WTC11 (cell line): ENCODE results near the gene ZNF501. TPM values are rescaled to one million over a fixed set of nuclear protein-coding genes. Genes with fewer than 3 reads are reported as not detected.

Experiments
- ATAC-seq: fragments of 200-7000 bp; cut with Tn5 transposase; 2 replicates; pipeline ENCODE4 v1.10.0; 2021; ENCODE audit warnings: mild to moderate bottlenecking, moderate library complexity
- CTCF ChIA-PET: fragments of 300-600 bp; sonication (Branson Sonifier 250); formaldehyde crosslinking; loops from one replicate; lab custom pipeline; 2021; ENCODE audit warnings: antibody characterized with exemption; lab: Charles Lee
- POLR2A ChIA-PET: fragments of 350-600 bp; sonication (Branson Sonifier 250); formaldehyde crosslinking; loops from one replicate; lab custom pipeline; 2021; ENCODE audit warnings: antibody characterized with exemption; lab: Charles Lee
- DNase-seq: peaks from one replicate; pipeline ENCODE4 v3.0.0; 2021; ENCODE audit warnings: low spot score
- H3K27ac Mint-ChIP-seq: 2 replicates; pipeline ENCODE4 v1.8.0; 2021; ENCODE audit warnings: mixed read lengths
- H3K27me3 Mint-ChIP-seq: 2 replicates; pipeline ENCODE4 v1.8.0; 2021; ENCODE audit warnings: low read depth, mild to moderate bottlenecking, moderate library complexity, mixed read lengths
- H3K36me3 Mint-ChIP-seq: 2 replicates; pipeline ENCODE4 v1.8.0; 2021; ENCODE audit warnings: mixed read lengths
- H3K4me1 Mint-ChIP-seq: 2 replicates; pipeline ENCODE4 v1.8.0; 2022; ENCODE audit warnings: mixed read lengths
- H3K4me3 Mint-ChIP-seq: 2 replicates; pipeline ENCODE4 v1.8.0; 2021; ENCODE audit warnings: mild to moderate bottlenecking, moderate library complexity, mixed read lengths
- H3K9me3 Mint-ChIP-seq: 2 replicates; pipeline ENCODE4 v1.8.0; 2021; ENCODE audit warnings: mixed read lengths
- CBFB ChIP-seq: sonication (generic); formaldehyde crosslinking; IDR thresholded peaks from 2 replicates; pipeline ENCODE4 v1.8.1; 2022; ENCODE audit warnings: mild to moderate bottlenecking, low read depth, missing genetic modification reagents
- CREM ChIP-seq: sonication (generic); formaldehyde crosslinking; IDR thresholded peaks from 2 replicates; pipeline ENCODE4 v1.8.1; 2022; ENCODE audit warnings: mild to moderate bottlenecking, missing genetic modification reagents, moderate library complexity
- EMX1 ChIP-seq: fragments of 250-450 bp; sonication (Bioruptor Pico); IDR thresholded peaks from 2 replicates; pipeline ENCODE4 v1.8.0; 2021; ENCODE audit warnings: mild to moderate bottlenecking
- FOXP1 ChIP-seq: sonication (generic); formaldehyde crosslinking; IDR thresholded peaks from 2 replicates; pipeline ENCODE4 v1.8.0; 2022; ENCODE audit warnings: missing genetic modification reagents, mild to moderate bottlenecking, moderate library complexity, borderline replicate concordance
- GABPB1 ChIP-seq: sonication (generic); formaldehyde crosslinking; IDR thresholded peaks from 2 replicates; pipeline ENCODE4 v1.8.1; 2023; ENCODE audit warnings: mild to moderate bottlenecking, missing genetic modification reagents
- GRHL2 ChIP-seq: fragments of 250-450 bp; sonication (Bioruptor Pico); IDR thresholded peaks from 2 replicates; pipeline ENCODE4 v1.8.0; 2022; ENCODE audit warnings: mild to moderate bottlenecking, moderate library complexity; ENCODE audit not compliant: insufficient replicate concordance, severe bottlenecking
- KAT7 ChIP-seq: sonication (generic); formaldehyde crosslinking; IDR thresholded peaks from 2 replicates; pipeline ENCODE4 v1.8.1; 2023; ENCODE audit warnings: missing genetic modification reagents, mild to moderate bottlenecking, borderline replicate concordance
- MAX ChIP-seq: sonication (generic); formaldehyde crosslinking; IDR thresholded peaks from 2 replicates; pipeline ENCODE4 v1.8.0; 2022; ENCODE audit warnings: mild to moderate bottlenecking, missing genetic modification reagents
- NFYB ChIP-seq: sonication (generic); formaldehyde crosslinking; conservative IDR thresholded peaks from 2 replicates; pipeline ENCODE4 v1.8.0; 2022; ENCODE audit warnings: low read depth, missing genetic modification reagents
- NR2C2 ChIP-seq: sonication (generic); formaldehyde crosslinking; IDR thresholded peaks from 2 replicates; pipeline ENCODE4 v1.8.0; 2022; ENCODE audit warnings: mild to moderate bottlenecking, missing genetic modification reagents
- OVOL2 ChIP-seq: fragments of 250-450 bp; sonication (Bioruptor Pico); IDR thresholded peaks from 2 replicates; pipeline ENCODE4 v1.9.0; 2021; ENCODE audit warnings: mild to moderate bottlenecking, borderline replicate concordance
- SOX15 ChIP-seq: fragments of 250-450 bp; sonication (Bioruptor Pico); IDR thresholded peaks from 2 replicates; pipeline ENCODE4 v1.9.0; 2021; ENCODE audit warnings: mild to moderate bottlenecking
- TP53 ChIP-seq: sonication (generic); formaldehyde crosslinking; IDR thresholded peaks from 2 replicates; pipeline ENCODE4 v1.8.1; 2023; ENCODE audit warnings: mild to moderate bottlenecking, missing genetic modification reagents
- ZNF219 ChIP-seq: sonication (generic); formaldehyde crosslinking; IDR thresholded peaks from 2 replicates; pipeline ENCODE4 v1.8.0; 2023; ENCODE audit warnings: missing genetic modification reagents, mild to moderate bottlenecking, borderline replicate concordance
- ZNF232 ChIP-seq: sonication (generic); formaldehyde crosslinking; IDR thresholded peaks from 2 replicates; pipeline ENCODE4 v1.8.0; 2022; ENCODE audit warnings: mild to moderate bottlenecking, missing genetic modification reagents
- ZNF263 ChIP-seq: sonication (generic); formaldehyde crosslinking; IDR thresholded peaks from 2 replicates; pipeline ENCODE4 v1.8.1; 2022; ENCODE audit warnings: low read depth, mild to moderate bottlenecking, moderate library complexity, missing genetic modification reagents
- ZNF416 ChIP-seq: fragments of 250-450 bp; sonication (Bioruptor Pico); IDR thresholded peaks from 2 replicates; pipeline ENCODE4 v1.9.0; 2021; ENCODE audit warnings: mild to moderate bottlenecking, inconsistent platforms
- ZNF423 ChIP-seq: fragments of 250-450 bp; sonication (Bioruptor Pico); IDR thresholded peaks from 2 replicates; pipeline ENCODE4 v2.1.2; 2022; ENCODE audit warnings: mild to moderate bottlenecking, moderate library complexity
- ZNF532 ChIP-seq: fragments of 250-450 bp; sonication (Bioruptor Pico); IDR thresholded peaks from 2 replicates; pipeline ENCODE4 v1.9.0; 2021; ENCODE audit warnings: mild to moderate bottlenecking, borderline replicate concordance
- total RNA-seq: library from RNA; stranded (reverse); gene quantifications from 3 replicates; pipeline ENCODE4 v1.2.3, GENCODE V29; 2021
- TF ChIP-seq, protein P1 (sequence below): sonication (generic); formaldehyde crosslinking; IDR thresholded peaks from 2 replicates; pipeline ENCODE4 v1.8.1; 2023; ENCODE audit warnings: mild to moderate bottlenecking, missing genetic modification reagents, borderline replicate concordance
- TF ChIP-seq, protein P2 (sequence below): fragments of 250-450 bp; sonication (Bioruptor Pico); IDR thresholded peaks from 2 replicates; pipeline ENCODE4 v1.8.0; 2021; ENCODE audit warnings: mild to moderate bottlenecking
- TF ChIP-seq, protein P3 (sequence below): sonication (generic); formaldehyde crosslinking; IDR thresholded peaks from 2 replicates; pipeline ENCODE4 v1.8.1; 2022; ENCODE audit warnings: missing genetic modification reagents, borderline replicate concordance
- TF ChIP-seq, protein P4 (sequence below): sonication (generic); formaldehyde crosslinking; IDR thresholded peaks from 2 replicates; pipeline ENCODE4 v1.8.0; 2022; ENCODE audit warnings: mild to moderate bottlenecking, missing genetic modification reagents
- TF ChIP-seq, protein P5 (sequence below): fragments of 250-450 bp; sonication (Bioruptor Pico); IDR thresholded peaks from 2 replicates; pipeline ENCODE4 v1.9.0; 2021; ENCODE audit warnings: moderate library complexity, mild to moderate bottlenecking, inconsistent platforms, borderline replicate concordance

The ZNF501 gene
- total RNA-seq, 1 experiment from 2014 or later, result 8.8 TPM

- ATAC-seq, result peak; percentile 97
- Mint-ChIP-seq H3K4me3 (peak within 1 kb of the TSS; percentile 92), H3K27ac (peak within 1 kb of the TSS; percentile 62), H3K36me3 (peaks cover 29% of the 10 kb centered on the region), H3K27me3 (peaks cover 37% of the 10 kb centered on the region), H3K4me1 (no peaks in the 10 kb centered on the region), H3K9me3 (peaks cover 77% of the 10 kb centered on the region)
- DNase-seq, result peak; percentile 79
- CTCF ChIA-PET, result interaction anchor here (0.7 to 1.0 kb wide), 2 partner anchors 9 to 17 kb away, joined by 3 to 9 read pairs; partner anchors contain the start of gene ZNF501
- POLR2A ChIA-PET, result interaction anchor here (1.1 to 1.6 kb wide), 2 partner anchors 16 to 64 kb away, joined by 4 to 7 read pairs; partner anchors contain the start of genes ZNF35 and ZNF501
- no peak for TF ChIP-seq ZNF219
- no peak for TF ChIP-seq FOXP1 (CRISPR knock-in tag)
- TF ChIP-seq CREM, result peak; percentile 95
- no peak for TF ChIP-seq TP53 (CRISPR knock-in tag)
- peak; percentile 76 for TF ChIP-seq MAX
- no peak for TF ChIP-seq CBFB (CRISPR knock-in tag)
- TF ChIP-seq ZNF423 (CRISPR knock-in tag), result no peak
- TF ChIP-seq, protein P1, sequence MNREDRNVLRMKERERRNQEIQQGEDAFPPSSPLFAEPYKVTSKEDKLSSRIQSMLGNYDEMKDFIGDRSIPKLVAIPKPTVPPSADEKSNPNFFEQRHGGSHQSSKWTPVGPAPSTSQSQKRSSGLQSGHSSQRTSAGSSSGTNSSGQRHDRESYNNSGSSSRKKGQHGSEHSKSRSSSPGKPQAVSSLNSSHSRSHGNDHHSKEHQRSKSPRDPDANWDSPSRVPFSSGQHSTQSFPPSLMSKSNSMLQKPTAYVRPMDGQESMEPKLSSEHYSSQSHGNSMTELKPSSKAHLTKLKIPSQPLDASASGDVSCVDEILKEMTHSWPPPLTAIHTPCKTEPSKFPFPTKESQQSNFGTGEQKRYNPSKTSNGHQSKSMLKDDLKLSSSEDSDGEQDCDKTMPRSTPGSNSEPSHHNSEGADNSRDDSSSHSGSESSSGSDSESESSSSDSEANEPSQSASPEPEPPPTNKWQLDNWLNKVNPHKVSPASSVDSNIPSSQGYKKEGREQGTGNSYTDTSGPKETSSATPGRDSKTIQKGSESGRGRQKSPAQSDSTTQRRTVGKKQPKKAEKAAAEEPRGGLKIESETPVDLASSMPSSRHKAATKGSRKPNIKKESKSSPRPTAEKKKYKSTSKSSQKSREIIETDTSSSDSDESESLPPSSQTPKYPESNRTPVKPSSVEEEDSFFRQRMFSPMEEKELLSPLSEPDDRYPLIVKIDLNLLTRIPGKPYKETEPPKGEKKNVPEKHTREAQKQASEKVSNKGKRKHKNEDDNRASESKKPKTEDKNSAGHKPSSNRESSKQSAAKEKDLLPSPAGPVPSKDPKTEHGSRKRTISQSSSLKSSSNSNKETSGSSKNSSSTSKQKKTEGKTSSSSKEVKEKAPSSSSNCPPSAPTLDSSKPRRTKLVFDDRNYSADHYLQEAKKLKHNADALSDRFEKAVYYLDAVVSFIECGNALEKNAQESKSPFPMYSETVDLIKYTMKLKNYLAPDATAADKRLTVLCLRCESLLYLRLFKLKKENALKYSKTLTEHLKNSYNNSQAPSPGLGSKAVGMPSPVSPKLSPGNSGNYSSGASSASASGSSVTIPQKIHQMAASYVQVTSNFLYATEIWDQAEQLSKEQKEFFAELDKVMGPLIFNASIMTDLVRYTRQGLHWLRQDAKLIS (CRISPR knock-in tag), result 0 out of 2 replicates have a peak, but pooled peaks have one; percentile 41
- no peak for TF ChIP-seq ZNF263 (CRISPR knock-in tag)
- TF ChIP-seq GRHL2 (CRISPR knock-in tag), result no peak
- TF ChIP-seq ZNF232 (CRISPR knock-in tag), result no peak
- TF ChIP-seq NR2C2 (CRISPR knock-in tag), result no peak
- no peak for TF ChIP-seq OVOL2 (CRISPR knock-in tag)
- TF ChIP-seq SOX15 (CRISPR knock-in tag), result no peak
- no peak for TF ChIP-seq EMX1
- TF ChIP-seq, protein P2, sequence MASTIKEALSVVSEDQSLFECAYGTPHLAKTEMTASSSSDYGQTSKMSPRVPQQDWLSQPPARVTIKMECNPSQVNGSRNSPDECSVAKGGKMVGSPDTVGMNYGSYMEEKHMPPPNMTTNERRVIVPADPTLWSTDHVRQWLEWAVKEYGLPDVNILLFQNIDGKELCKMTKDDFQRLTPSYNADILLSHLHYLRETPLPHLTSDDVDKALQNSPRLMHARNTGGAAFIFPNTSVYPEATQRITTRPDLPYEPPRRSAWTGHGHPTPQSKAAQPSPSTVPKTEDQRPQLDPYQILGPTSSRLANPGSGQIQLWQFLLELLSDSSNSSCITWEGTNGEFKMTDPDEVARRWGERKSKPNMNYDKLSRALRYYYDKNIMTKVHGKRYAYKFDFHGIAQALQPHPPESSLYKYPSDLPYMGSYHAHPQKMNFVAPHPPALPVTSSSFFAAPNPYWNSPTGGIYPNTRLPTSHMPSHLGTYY, result no peak
- TF ChIP-seq, protein P3, sequence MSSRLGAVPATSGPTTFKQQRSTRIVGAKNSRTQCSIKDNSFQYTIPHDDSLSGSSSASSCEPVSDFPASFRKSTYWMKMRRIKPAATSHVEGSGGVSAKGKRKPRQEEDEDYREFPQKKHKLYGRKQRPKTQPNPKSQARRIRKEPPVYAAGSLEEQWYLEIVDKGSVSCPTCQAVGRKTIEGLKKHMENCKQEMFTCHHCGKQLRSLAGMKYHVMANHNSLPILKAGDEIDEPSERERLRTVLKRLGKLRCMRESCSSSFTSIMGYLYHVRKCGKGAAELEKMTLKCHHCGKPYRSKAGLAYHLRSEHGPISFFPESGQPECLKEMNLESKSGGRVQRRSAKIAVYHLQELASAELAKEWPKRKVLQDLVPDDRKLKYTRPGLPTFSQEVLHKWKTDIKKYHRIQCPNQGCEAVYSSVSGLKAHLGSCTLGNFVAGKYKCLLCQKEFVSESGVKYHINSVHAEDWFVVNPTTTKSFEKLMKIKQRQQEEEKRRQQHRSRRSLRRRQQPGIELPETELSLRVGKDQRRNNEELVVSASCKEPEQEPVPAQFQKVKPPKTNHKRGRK (CRISPR knock-in tag), result no peak
- TF ChIP-seq NFYB (CRISPR knock-in tag), result no peak
- no peak for TF ChIP-seq KAT7
- no peak for TF ChIP-seq GABPB1
- TF ChIP-seq ZNF532 (CRISPR knock-in tag), result no peak
- no peak for TF ChIP-seq ZNF416 (CRISPR knock-in tag)
- TF ChIP-seq, protein P4, sequence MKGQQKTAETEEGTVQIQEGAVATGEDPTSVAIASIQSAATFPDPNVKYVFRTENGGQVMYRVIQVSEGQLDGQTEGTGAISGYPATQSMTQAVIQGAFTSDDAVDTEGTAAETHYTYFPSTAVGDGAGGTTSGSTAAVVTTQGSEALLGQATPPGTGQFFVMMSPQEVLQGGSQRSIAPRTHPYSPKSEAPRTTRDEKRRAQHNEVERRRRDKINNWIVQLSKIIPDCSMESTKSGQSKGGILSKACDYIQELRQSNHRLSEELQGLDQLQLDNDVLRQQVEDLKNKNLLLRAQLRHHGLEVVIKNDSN (CRISPR knock-in tag), result no peak
- TF ChIP-seq, protein P5, sequence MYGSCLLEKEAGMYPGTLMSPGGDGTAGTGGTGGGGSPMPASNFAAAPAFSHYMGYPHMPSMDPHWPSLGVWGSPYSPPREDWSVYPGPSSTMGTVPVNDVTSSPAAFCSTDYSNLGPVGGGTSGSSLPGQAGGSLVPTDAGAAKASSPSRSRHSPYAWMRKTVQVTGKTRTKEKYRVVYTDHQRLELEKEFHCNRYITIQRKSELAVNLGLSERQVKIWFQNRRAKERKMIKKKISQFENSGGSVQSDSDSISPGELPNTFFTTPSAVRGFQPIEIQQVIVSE (CRISPR knock-in tag), result no peak
These were observed 16.9 kb upstream of the ZNF501 start, which contains the start of gene ZNF502 for GRCh38 chr3:44712455-44713075. ZNF502 (plus strand) TSS chr3:44712660; CDS start chr3:44720262, 7,602 bp downstream.
